Activated T-helper 1 cell treated with Interleukin-2 at 50 U/mL for 16 hours (primary cell): ENCODE results near the gene TENT5D.
"Not testable (repeated sequence)": the region's sequence is repeated elsewhere in the genome, so short reads cannot be mapped to it uniquely, and the experiment has no call there.

Experiments used
- DNase-seq: peaks from one replicate; pipeline ENCODE4 v3.0.0-alpha.2; 2020; ENCODE audit warnings: low read depth

The TENT5D gene

DNA sequence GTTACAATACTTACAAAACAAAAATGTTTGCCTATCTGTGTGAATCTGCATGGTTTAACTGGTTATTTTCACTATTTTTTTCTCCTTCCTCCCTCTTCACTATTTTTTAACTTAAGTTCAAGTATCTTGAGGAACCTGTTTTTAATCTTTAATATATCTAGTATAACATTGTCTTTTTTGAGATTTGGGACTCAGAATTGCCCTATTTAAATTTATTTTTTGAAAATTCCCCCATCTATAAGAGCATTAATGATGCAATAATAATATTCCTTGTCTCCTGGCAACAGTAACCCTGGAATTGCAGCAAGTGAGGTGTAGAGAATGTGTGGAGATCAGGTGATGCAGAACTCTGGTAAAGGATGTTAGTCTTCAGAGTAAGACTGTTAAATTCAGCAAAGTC lies at the start of gene TENT5D:
TENT5D (plus strand) TSS at position 301 of the 400 bp plus-strand sequence. CDS start 22,093 bp downstream, outside the sequence.
- no peak for DNase-seq

DNA sequence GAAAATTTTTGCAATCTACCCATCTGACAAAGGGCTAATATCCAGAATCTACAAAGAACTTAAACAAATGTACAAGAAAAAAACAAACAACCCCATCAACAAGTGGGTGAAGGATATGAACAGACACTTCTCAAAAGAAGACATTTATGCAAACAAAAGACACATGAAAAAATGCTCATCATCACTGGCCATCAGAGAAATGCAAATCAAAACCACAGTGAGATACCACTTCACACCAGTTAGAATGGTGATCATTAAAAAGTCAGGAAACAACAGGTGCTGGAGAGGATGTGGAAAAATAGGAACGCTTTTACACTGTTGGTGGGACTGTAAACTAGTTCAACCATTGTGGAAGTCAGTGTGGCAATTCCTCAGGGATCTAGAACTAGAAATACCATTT lies 34.6 kb upstream of the TENT5D start:
- DNase-seq = not testable (repeated sequence)

DNA sequence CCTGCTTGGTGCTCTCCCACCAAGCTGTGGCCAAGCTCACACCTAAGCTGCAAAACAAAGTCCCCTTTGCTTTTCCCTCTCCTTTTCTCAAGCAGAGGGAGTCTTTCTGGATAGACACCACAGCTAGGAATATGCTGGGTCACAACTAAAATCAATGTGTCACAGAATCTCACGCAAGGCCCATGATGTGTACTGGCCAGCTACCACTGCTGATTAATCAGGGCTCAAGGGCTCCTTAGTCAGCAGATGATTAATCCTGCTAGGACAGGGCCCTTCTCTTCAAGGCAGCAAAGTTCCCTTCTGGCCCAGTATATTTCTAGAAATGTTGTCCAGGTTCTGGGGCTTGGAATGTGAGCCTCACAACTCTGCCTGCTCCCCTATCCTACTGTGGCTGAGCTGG lies 32.0 kb upstream of the TENT5D start:
- DNase-seq = no peak

- DNase-seq = no peak
These were observed 8.2 kb upstream of the TENT5D start for GRCh38 chrX:80412042-80412441.

GRCh38 chrX:80423000-80423399 lies 2.8 kb downstream of the TENT5D start:
- DNase-seq = no peak

- DNase-seq = no peak
These were observed 3.5 kb downstream of the TENT5D start for GRCh38 chrX:80423744-80424143.

DNA sequence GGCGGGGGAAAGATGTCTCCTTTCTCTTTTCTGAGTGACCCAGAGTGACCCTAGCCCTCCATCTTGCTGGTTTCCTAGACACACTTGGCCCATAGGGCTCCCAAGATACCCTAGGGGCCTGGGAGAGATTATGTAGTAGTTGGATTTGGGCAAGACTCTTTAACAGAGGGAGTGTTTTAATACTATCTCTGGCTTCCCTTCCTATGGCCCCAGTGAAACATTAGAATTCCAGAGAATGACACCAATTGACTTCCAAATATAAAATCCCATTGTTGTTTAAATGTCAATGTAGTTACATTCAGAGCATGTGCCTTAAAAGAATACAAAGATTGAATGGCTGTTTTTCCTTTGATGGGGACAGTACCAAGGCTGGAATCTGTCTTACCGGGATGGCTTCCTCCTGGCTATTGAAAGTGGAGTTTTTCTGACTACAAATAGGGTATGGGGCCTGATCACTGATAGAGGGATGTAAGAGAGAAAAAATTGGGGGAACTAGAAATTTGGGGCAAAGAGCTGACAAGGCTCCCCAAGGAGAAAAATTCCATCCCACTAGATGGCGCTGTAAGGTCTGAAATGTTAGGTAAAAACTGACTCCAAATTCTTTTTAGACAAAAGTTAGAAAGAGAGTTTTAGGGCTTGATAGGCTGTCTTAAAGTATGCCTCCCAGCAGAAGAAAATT lies 10.7 kb downstream of the TENT5D start:
- DNase-seq = no peak

DNA sequence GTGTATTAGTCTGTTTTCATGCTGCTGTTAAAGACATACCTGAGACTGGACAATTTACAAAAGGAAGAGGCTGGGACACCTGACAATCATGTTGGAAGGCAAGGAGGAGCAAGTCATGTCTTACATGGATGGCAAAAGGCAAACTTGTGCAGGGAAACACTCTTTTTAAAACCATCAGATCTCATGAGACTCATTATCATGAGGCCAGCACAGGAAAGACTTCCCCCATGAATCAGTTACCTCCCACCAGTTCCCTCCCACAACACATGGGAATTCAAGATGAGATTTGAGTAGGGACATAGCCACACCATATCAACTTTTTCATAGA lies 11.2 kb downstream of the TENT5D start:
- no peak for DNase-seq

DNA sequence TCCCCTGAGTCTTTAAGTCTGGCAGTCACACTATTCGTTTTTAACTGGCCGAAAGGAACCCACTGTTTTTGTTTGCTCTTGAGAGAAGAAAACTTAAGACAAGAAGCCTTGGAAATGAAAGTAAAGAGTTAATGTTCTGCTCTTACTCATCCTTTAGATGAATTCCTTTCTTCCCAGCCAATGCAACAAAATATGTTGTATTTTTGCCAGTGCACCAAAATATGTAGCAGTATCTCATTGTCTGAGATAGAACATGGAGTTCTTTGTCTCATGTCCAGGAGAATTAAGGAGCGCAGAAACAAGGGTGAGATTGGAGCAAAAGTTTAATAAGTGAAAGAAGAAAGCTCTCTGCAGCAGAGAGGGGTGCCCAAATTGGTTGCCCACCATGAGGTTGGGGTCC lies 12.2 kb downstream of the TENT5D start:
- no peak for DNase-seq

DNA sequence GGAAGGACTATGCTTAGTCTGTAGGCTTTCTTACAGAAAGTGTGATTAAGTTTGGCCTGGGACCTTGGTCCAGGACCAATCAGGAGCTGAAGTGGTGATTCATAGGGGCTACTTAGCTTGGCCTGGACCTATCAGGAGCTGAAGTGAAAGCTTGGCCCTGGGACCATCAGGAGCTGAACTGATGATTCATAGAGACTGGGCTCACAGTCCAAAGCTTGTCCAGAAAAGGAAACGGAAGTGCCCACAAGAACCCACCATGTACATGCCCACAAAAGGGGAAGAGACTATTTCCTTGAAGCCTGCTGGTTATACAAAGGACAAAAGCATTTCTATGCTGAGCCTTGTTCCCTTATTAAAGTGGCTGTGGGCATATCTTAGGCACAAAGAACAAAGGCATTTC lies 12.6 kb downstream of the TENT5D start:
- DNase-seq = no peak

- not testable (repeated sequence) for DNase-seq
These were observed 47.9 kb downstream of the TENT5D start for GRCh38 chrX:80468166-80468565.

- DNase-seq = no peak
These were observed 51.3 kb downstream of the TENT5D start for GRCh38 chrX:80471582-80471981.

- no peak for DNase-seq
These were observed 65.3 kb downstream of the TENT5D start for GRCh38 chrX:80485543-80485942.

DNA sequence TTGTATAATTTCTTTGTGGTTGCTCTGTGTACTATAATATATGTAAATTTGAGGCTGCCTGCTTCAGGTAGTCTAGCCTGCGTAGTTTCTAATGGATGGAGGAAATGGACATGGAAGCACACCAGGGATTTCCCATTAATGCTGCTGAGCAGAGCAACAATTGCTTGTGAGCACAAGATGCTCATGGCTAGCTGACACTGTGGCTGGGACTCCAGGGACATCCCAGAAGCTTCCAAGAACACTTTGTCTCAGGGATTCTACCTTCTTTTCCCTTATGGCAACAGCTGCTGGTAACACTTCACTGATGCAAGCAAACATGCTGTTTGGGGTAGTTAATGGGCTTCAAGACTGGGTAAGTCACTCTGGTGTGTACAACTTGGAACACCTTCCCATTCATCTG lies 66.1 kb downstream of the TENT5D start:
- no peak for DNase-seq

DNA sequence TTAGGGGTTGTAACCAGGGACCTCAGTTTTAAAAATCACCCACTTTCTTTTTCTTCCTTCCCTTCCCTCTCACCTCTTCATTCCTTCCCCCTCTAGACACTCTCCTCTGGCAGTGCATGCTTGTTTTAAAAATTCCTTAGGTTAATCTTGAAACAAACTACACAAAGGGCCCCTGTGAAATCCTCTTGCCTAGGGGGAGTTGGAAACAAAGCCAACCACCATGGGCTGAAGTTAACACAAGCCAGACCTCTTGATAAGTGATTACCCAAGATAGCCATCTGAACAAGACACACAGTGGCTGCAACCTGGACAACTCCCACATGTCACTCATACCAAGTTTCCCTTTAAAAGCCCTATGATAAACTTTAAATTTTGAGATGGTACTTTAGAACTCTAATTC lies 68.9 kb downstream of the TENT5D start:
- DNase-seq = no peak
